ENCODE data around the gene SMO.
A peak's percentile ranks its signal among the peaks of the same experiment; 100 is the strongest.

Gene SMO

GRCh38 chr7:129187681-129188371 is 607 bp upstream of the SMO start:
- Histone ChIP-seq H3K27me3 (ENCODE audit: low read depth) (no peaks in the 10 kb centered on the region), H3K4me3 (peak overlapping the region; percentile 63), H3K9me3 (no peaks in the 10 kb centered on the region), H3K36me3 (replicated peaks) (no peaks in the 10 kb centered on the region), H3K4me1 (peaks cover 8% of the 10 kb centered on the region; the same call in 1 of the 2 replicates)
- in situ Hi-C loops (cut with MboI; ENCODE audit: low sequenced_read_pairs), result no loop called here
- no peak for DNase-seq (ENCODE audit: low spot score in 2 of 2)

GRCh38 chr7:129188892-129189660 is 643 bp downstream of the SMO start:
- H3K4me1 ChIP-seq, result peaks cover 8% of the 10 kb centered on the region; the same call in 1 of the 2 replicates
- no peaks in the 10 kb centered on the region for H3K36me3 ChIP-seq (replicated peaks)
- no peaks in the 10 kb centered on the region for H3K9me3 ChIP-seq
- DNase-seq (ENCODE audit: low spot score in 2 of 2), result peak in 1 of 2 experiments; percentile 43
- peak overlapping the region; percentile 63 for H3K4me3 ChIP-seq
- H3K27me3 ChIP-seq (ENCODE audit: low read depth), result no peaks in the 10 kb centered on the region
- in situ Hi-C loops (cut with MboI; ENCODE audit: low sequenced_read_pairs), result no loop called here

- Histone ChIP-seq H3K4me1 (peaks cover 8% of the 10 kb centered on the region; the same call in 1 of the 2 replicates), H3K36me3 (replicated peaks) (no peaks in the 10 kb centered on the region), H3K9me3 (no peaks in the 10 kb centered on the region), H3K27me3 (ENCODE audit: low read depth) (no peaks in the 10 kb centered on the region), H3K4me3 (peak overlapping the region; percentile 63)
- DNase-seq (ENCODE audit: low spot score in 2 of 2), result no peak
- in situ Hi-C loops (cut with MboI; ENCODE audit: low sequenced_read_pairs), result no loop called here
These were observed 1.4 kb downstream of the SMO start for GRCh38 chr7:129189661-129190310.

GRCh38 chr7:129191272-129191671 is 2.8 kb downstream of the SMO start:
- Histone ChIP-seq H3K9me3 (no peaks in the 10 kb centered on the region), H3K36me3 (replicated peaks) (peaks cover 3% of the 10 kb centered on the region; the same call in 1 of the 2 replicates), H3K27me3 (ENCODE audit: low read depth) (no peaks in the 10 kb centered on the region), H3K4me1 (peaks cover 8% of the 10 kb centered on the region; the same call in 1 of the 2 replicates), H3K4me3 (no peak overlapping the region)
- no peak for DNase-seq (ENCODE audit: low spot score in 2 of 2)
- in situ Hi-C loops (cut with MboI; ENCODE audit: low sequenced_read_pairs), result no loop called here

GRCh38 chr7:129193892-129194291 is 5.5 kb downstream of the SMO start:
- Histone ChIP-seq H3K36me3 (replicated peaks) (peaks cover 3% of the 10 kb centered on the region; the same call in 1 of the 2 replicates), H3K4me1 (peaks cover 4% of the 10 kb centered on the region; the same call in 1 of the 2 replicates), H3K9me3 (no peaks in the 10 kb centered on the region), H3K27me3 (ENCODE audit: low read depth) (no peaks in the 10 kb centered on the region), H3K4me3 (no peak overlapping the region)
- in situ Hi-C loops (cut with MboI; ENCODE audit: low sequenced_read_pairs), result no loop called here
- DNase-seq (ENCODE audit: low spot score in 2 of 2), result no peak

GRCh38 chr7:129197771-129198170 is 9.3 kb downstream of the SMO start:
- H3K27me3 ChIP-seq (ENCODE audit: low read depth), result no peaks in the 10 kb centered on the region
- H3K4me3 ChIP-seq, result no peak overlapping the region
- no peak for DNase-seq (ENCODE audit: low spot score in 2 of 2)
- no peaks in the 10 kb centered on the region for H3K4me1 ChIP-seq
- in situ Hi-C loops (cut with MboI; ENCODE audit: low sequenced_read_pairs), result no loop called here
- no peaks in the 10 kb centered on the region for H3K9me3 ChIP-seq
- peaks cover 9% of the 10 kb centered on the region; the same call in 1 of the 2 replicates for H3K36me3 ChIP-seq (replicated peaks)

GRCh38 chr7:129199406-129199805 is 11.0 kb downstream of the SMO start:
- Histone ChIP-seq H3K4me3 (no peak overlapping the region), H3K36me3 (replicated peaks) (peaks cover 9% of the 10 kb centered on the region; the same call in 1 of the 2 replicates)
- DNase-seq (ENCODE audit: low spot score in 2 of 2), result no peak

GRCh38 chr7:129202058-129202777 is 13.8 kb downstream of the SMO start:
- Histone ChIP-seq H3K9me3 (no peaks in the 10 kb centered on the region), H3K4me3 (no peak overlapping the region), H3K36me3 (replicated peaks) (peaks cover 10% of the 10 kb centered on the region; the same call in 1 of the 2 replicates), H3K4me1 (no peaks in the 10 kb centered on the region), H3K27me3 (ENCODE audit: low read depth) (no peaks in the 10 kb centered on the region)
- in situ Hi-C loops (cut with MboI; ENCODE audit: low sequenced_read_pairs), result no loop called here
- DNase-seq (ENCODE audit: low spot score in 2 of 2), result no peak

More at GRCh38 chr7:129199406-129199805, 11.0 kb downstream of the SMO start:
- Histone ChIP-seq H3K9me3 (no peaks in the 10 kb centered on the region), H3K27me3 (ENCODE audit: low read depth) (no peaks in the 10 kb centered on the region), H3K4me1 (no peaks in the 10 kb centered on the region)
- in situ Hi-C loops (cut with MboI; ENCODE audit: low sequenced_read_pairs), result no loop called here

GRCh38 chr7:129203050-129203741 is 14.8 kb downstream of the SMO start:
- in situ Hi-C loops (cut with MboI; ENCODE audit: low sequenced_read_pairs), result no loop called here

GRCh38 chr7:129205126-129205818 is 16.8 kb downstream of the SMO start:
- Histone ChIP-seq H3K36me3 (replicated peaks) (peaks cover 19% of the 10 kb centered on the region), H3K9me3 (no peaks in the 10 kb centered on the region), H3K27me3 (ENCODE audit: low read depth) (no peaks in the 10 kb centered on the region), H3K4me3 (no peak overlapping the region), H3K4me1 (no peaks in the 10 kb centered on the region)
- no peak for DNase-seq (ENCODE audit: low spot score in 2 of 2)
- in situ Hi-C loops (cut with MboI; ENCODE audit: low sequenced_read_pairs), result no loop called here

More at GRCh38 chr7:129203050-129203741, 14.8 kb downstream of the SMO start:
- Histone ChIP-seq H3K27me3 (ENCODE audit: low read depth) (no peaks in the 10 kb centered on the region), H3K4me1 (no peaks in the 10 kb centered on the region), H3K4me3 (no peak overlapping the region), H3K36me3 (replicated peaks) (peaks cover 10% of the 10 kb centered on the region; the same call in 1 of the 2 replicates), H3K9me3 (no peaks in the 10 kb centered on the region)
- DNase-seq (ENCODE audit: low spot score in 2 of 2), result no peak

- Histone ChIP-seq H3K4me1 (no peaks in the 10 kb centered on the region), H3K9me3 (no peaks in the 10 kb centered on the region), H3K4me3 (no peak overlapping the region), H3K36me3 (replicated peaks) (peaks cover 28% of the 10 kb centered on the region), H3K27me3 (ENCODE audit: low read depth) (no peaks in the 10 kb centered on the region)
- DNase-seq (ENCODE audit: low spot score in 2 of 2), result no peak
- in situ Hi-C loops (cut with MboI; ENCODE audit: low sequenced_read_pairs), result no loop called here
These were observed 17.8 kb downstream of the SMO start for GRCh38 chr7:129205987-129206785.

- Histone ChIP-seq H3K4me3 (no peak overlapping the region), H3K9me3 (no peaks in the 10 kb centered on the region), H3K27me3 (ENCODE audit: low read depth) (no peaks in the 10 kb centered on the region), H3K4me1 (no peaks in the 10 kb centered on the region), H3K36me3 (replicated peaks) (peaks cover 24% of the 10 kb centered on the region)
- in situ Hi-C loops (cut with MboI; ENCODE audit: low sequenced_read_pairs), result no loop called here
- DNase-seq (ENCODE audit: low spot score in 2 of 2), result no peak
These were observed 20.2 kb downstream of the SMO start for GRCh38 chr7:129208667-129209066.

Data from HAP-1 (cell line).